Frontal cortex (tissue), 4 donors: Measurements from ENCODE around the gene TMTC1. TPM values are rescaled to one million over a fixed set of nuclear protein-coding genes. Genes with fewer than 3 reads are reported as not detected.
"Not testable (repeated sequence)": the region's sequence is repeated elsewhere in the genome, so short reads cannot be mapped to it uniquely, and the experiment has no call there.

Source experiments
- DNase-seq, 2 donors: peaks; one replicate each; pipeline ENCODE4 v3.0.0; 2012; ENCODE audit warnings: low spot score in 2 of 2
- FAIRE-seq: peaks from 2 replicates; lab custom pipeline; 2012; peaks lifted over from hg19 to GRCh38; lab: Jason Lieb, UNC
- total RNA-seq: library from RNA; depleted of rRNA; stranded (reverse); fragments of >200 nt; gene quantifications from one replicate; pipeline ENCODE4 v1.2.3, GENCODE V29; 2014
- donor health status: control.
- donor health status: control.
- donor health status: control.

The TMTC1 gene
- total RNA-seq, result 17.1 TPM

- FAIRE-seq, result no peak
- DNase-seq, result peak; percentile 79 to 80
Observed at GRCh38 chr12:29783773-29784666, at the start of gene TMTC1. TSS of gene TMTC1 (minus strand) at chr12:29783942. CDS start at chr12:29783751, 191 bp downstream.

GRCh38 chr12:29831173-29831572 lies 47.4 kb upstream of the TMTC1 start:
- FAIRE-seq (no peak), DNase-seq (no peak)

- DNase-seq (no peak), FAIRE-seq (no peak)
Observed at GRCh38 chr12:29830391-29830790, 46.6 kb upstream of the TMTC1 start.

- FAIRE-seq (no peak), DNase-seq (no peak)
Observed at GRCh38 chr12:29818916-29819623, 35.3 kb upstream of the TMTC1 start.

- FAIRE-seq (no peak), DNase-seq (no peak)
Observed at GRCh38 chr12:29816874-29817725, 33.4 kb upstream of the TMTC1 start.

GRCh38 chr12:29809616-29810361 lies 26.0 kb upstream of the TMTC1 start:
- FAIRE-seq, DNase-seq: not testable (repeated sequence)

GRCh38 chr12:29807129-29807528 lies 23.4 kb upstream of the TMTC1 start:
- no peak for FAIRE-seq
- no peak for DNase-seq

- no peak for DNase-seq
- no peak for FAIRE-seq
Observed at GRCh38 chr12:29804019-29804418, 20.3 kb upstream of the TMTC1 start.

DNA sequence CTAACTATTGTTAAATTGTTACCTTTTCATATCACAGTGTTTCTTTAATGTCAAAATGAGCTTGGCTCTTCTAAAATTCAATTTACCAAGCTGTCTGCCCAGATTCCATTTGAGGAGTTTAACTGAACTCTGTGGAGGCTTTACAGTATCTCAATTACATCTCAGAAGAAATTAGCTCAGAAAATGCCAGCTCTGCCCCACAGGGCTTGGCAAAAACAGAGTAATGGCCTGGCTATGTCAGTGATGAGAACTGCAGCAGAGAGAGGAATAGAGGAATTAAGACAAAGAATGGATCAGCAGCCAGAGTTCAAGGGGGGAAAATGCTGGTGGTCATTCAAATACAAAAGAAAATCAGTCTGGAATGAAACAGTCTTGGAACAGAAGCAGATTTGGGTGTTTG lies 15.8 kb upstream of the TMTC1 start:
- FAIRE-seq (no peak), DNase-seq (no peak)

DNA sequence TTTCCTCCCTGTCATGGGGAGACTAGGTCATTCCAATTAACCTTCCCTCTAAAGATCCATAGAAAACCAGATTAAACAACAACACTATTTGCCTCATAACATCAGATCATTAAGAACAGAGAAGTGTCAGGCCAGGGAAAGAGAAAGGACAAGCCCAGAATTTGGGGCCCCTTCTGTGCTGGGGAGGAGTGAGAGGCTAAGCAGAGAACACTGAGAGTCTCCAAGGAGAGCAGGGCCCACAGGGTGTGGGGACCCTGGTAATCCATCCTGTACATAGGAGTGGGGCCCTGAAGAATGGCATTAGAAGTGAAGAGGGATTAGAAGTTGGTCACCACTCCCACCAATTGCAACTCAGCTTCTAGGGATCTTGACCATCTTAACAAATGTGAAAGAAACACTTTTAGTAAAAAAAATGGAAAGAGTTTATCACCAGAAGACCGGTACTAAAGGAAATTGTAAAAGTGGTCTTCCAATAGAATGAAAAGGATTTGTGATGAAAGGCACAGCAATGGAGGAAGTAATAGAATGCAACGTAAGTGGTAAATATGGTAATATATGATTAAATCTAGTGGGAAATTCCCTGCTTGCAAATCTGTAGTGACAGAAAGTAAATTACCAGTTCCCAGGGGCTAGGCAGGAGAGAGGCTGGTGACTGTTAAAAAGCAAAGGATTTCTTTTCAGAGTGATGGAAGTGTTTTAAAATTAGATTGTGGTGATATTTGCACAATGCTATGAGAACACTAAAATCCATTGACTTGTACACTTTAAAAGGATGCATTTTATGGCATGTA lies 14.0 kb upstream of the TMTC1 start:
- FAIRE-seq (no peak), DNase-seq (no peak)

DNA sequence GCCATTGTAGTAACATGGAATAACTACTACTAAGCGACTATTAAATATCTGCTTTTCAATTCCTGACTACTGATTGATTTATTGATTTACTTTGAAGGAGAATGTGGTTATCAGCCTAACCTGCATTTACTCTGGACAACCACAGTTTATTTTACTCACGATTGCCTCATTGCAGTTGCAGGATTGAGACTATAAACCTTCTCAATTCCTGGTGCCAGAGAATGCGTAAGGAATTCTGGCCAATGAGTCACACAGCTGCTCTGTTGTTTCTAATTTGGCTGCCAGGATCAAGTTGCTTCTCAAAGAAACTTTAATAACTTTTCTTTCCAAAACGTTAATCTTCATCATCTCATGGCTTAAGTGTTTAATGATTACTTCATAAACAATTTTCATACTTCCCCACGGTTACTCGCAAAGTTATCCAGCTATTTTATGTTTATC lies 13.1 kb upstream of the TMTC1 start:
- no peak for FAIRE-seq
- no peak for DNase-seq

- no peak for FAIRE-seq
Observed at GRCh38 chr12:29795715-29796114, 12.0 kb upstream of the TMTC1 start.

GRCh38 chr12:29794862-29795261 lies 11.1 kb upstream of the TMTC1 start:
- no peak for DNase-seq
- FAIRE-seq, result no peak

More at GRCh38 chr12:29795715-29796114, 12.0 kb upstream of the TMTC1 start:
- no peak for DNase-seq

DNA sequence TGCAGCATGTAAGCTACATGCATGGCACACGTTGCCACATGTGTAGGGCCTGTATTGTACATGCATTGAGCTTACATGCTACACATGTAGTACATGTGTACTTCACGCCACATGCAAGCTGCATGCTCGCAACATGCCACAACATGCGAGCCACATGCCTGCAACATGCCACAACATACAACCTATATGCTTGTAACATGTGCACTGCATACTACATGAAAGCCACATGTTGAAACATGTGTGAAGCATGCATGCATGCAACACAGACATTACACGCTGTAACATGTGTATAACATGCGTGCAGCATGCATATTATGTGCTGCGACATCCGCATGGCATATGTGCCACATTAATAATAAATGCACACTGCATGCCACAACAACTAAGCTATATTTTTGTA lies 9.1 kb upstream of the TMTC1 start:
- FAIRE-seq, result no peak
- DNase-seq, result no peak

DNA sequence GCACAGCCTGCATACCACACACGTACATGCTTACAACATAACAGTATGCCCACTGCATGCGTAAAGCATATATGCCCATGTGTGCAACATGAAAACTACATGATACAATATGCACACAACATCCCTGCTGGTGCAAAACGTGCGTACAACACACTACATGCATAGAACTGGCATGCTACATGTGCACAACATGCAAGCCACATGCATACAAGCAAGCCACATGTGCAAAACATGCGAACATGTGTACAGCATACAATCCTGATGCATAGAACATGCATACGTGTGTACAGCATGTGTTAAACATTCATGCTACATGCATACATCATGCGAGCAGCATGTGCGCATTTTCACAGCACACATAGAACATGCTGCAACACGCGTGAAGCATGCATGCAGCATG lies 8.4 kb upstream of the TMTC1 start:
- FAIRE-seq (no peak), DNase-seq (no peak)

GRCh38 chr12:29782871-29783772 lies 620 bp downstream of the TMTC1 start:
- DNase-seq, result peak in 1 of 2 donors; percentile 16
- no peak for FAIRE-seq

DNA sequence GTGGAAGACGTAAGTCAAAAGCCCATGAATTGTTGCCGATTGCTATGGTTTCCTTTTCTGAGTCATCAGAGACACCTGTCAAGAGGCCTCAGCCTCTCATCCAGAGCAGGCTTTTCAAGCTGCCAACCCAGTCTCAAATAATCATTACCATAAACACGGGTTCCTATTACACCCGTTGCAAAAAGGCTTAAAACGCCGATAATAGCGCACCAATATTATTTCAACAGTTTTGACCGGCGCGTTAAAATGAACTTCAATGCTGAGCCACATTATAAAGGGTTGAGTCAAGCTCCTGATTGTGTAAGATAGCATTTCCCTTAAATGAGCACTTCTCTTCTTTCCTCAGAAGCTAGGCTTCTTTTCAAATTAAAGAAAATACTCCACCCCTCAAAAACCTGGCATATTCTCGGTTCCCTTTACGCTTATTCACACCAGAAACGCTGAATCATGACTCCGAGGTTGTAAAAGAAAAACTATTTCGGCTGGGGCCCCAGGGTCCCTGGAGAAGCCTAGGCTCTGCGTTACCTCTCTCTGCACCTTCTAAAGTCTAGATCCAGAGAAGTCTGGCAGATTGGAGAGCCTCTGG lies 1.4 kb downstream of the TMTC1 start:
- DNase-seq, result peak in 1 of 2 donors; percentile 19
- FAIRE-seq, result no peak
